ENCODE measurements around the gene TGFBR3. TPM values are rescaled to one million over a fixed set of nuclear protein-coding genes. Genes with fewer than 3 reads are reported as not detected.
A peak's percentile ranks its signal among the peaks of the same experiment; 100 is the strongest.

The TGFBR3 gene
- total and polyA plus RNA-seq, 9 of the 15 experiments (the other 6 are each of a cell fraction or from before 2014, with no cell fraction given), result 3.6 to 32.4 (median 15.6) TPM

GRCh38 chr1:91809317-91809716 is 76.6 kb downstream of the TGFBR3 start:
- no peak overlapping the region for H2AFZ ChIP-seq (ENCODE audit: low read depth, low read length)
- intact Hi-C loops (cut with micrococcal nuclease), result no loop called here
- TF ChIP-seq NR3C1 (CRISPR knock-in tag; IDR thresholded peaks at IDR 0.05), result no peak
- no peak for TF ChIP-seq ZNF384 (IDR thresholded peaks at IDR 0.05; ENCODE audit: low read depth, low read length)
- TF ChIP-seq RBFOX2 (IDR thresholded peaks at IDR 0.05; ENCODE audit: low read depth, low read length), result no peak
- no peak for TF ChIP-seq ARNT (IDR thresholded peaks at IDR 0.05)
- TF ChIP-seq FOSL1 (tag; conservative IDR thresholded peaks at IDR 0.05), result peak; percentile 52; the same call in 1 of the 2 replicates
- TF ChIP-seq CHD4 (IDR thresholded peaks at IDR 0.05; ENCODE audit: insufficient read depth, insufficient replicate concordance, low read depth, low read length, poor library complexity, severe bottlenecking), result no peak
- TF ChIP-seq, protein P1, sequence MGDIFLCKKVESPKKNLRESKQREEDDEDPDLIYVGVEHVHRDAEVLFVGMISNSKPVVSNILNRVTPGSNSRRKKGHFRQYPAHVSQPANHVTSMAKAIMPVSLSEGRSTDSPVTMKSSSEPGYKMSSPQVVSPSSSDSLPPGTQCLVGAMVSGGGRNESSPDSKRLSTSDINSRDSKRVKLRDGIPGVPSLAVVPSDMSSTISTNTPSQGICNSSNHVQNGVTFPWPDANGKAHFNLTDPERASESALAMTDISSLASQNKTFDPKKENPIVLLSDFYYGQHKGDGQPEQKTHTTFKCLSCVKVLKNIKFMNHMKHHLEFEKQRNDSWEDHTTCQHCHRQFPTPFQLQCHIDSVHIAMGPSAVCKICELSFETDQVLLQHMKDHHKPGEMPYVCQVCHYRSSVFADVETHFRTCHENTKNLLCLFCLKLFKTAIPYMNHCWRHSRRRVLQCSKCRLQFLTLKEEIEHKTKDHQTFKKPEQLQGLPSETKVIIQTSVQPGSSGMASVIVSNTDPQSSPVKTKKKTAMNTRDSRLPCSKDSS (IDR thresholded peaks at IDR 0.05; ENCODE audit: low read depth, partially characterized antibody), result no peak
- TF ChIP-seq DNMT1 (IDR thresholded peaks at IDR 0.05), result no peak
- 0 out of 4 replicates have a peak, but pooled peaks of 1 of the 2 experiments have one; percentile 26 for TF ChIP-seq HDAC1 (IDR thresholded peaks at IDR 0.05)
- TF ChIP-seq POLR2AphosphoS5 (IDR thresholded peaks at IDR 0.05; ENCODE audit: control insufficient read depth, insufficient read depth, low read depth, low read length), result no peak
- TF ChIP-seq, protein P2, sequence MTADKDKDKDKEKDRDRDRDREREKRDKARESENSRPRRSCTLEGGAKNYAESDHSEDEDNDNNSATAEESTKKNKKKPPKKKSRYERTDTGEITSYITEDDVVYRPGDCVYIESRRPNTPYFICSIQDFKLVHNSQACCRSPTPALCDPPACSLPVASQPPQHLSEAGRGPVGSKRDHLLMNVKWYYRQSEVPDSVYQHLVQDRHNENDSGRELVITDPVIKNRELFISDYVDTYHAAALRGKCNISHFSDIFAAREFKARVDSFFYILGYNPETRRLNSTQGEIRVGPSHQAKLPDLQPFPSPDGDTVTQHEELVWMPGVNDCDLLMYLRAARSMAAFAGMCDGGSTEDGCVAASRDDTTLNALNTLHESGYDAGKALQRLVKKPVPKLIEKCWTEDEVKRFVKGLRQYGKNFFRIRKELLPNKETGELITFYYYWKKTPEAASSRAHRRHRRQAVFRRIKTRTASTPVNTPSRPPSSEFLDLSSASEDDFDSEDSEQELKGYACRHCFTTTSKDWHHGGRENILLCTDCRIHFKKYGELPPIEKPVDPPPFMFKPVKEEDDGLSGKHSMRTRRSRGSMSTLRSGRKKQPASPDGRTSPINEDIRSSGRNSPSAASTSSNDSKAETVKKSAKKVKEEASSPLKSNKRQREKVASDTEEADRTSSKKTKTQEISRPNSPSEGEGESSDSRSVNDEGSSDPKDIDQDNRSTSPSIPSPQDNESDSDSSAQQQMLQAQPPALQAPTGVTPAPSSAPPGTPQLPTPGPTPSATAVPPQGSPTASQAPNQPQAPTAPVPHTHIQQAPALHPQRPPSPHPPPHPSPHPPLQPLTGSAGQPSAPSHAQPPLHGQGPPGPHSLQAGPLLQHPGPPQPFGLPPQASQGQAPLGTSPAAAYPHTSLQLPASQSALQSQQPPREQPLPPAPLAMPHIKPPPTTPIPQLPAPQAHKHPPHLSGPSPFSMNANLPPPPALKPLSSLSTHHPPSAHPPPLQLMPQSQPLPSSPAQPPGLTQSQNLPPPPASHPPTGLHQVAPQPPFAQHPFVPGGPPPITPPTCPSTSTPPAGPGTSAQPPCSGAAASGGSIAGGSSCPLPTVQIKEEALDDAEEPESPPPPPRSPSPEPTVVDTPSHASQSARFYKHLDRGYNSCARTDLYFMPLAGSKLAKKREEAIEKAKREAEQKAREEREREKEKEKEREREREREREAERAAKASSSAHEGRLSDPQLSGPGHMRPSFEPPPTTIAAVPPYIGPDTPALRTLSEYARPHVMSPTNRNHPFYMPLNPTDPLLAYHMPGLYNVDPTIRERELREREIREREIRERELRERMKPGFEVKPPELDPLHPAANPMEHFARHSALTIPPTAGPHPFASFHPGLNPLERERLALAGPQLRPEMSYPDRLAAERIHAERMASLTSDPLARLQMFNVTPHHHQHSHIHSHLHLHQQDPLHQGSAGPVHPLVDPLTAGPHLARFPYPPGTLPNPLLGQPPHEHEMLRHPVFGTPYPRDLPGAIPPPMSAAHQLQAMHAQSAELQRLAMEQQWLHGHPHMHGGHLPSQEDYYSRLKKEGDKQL (CRISPR knock-in tag; IDR thresholded peaks at IDR 0.05; ENCODE audit: borderline replicate concordance), result no peak
- TF ChIP-seq SMARCA4 (IDR thresholded peaks at IDR 0.05), result no peak

More at GRCh38 chr1:91809317-91809716, 76.6 kb downstream of the TGFBR3 start:
- ChIA-PET CTCF (ENCODE audit: low intra/inter-chr PET ratio) (interaction anchor here (0.6 kb wide), 1 partner anchor 663 kb away, joined by 5 read pairs; no protein-coding TSS in a partner anchor), POLR2A (interaction anchor here (2.0 kb wide), 1 partner anchor 13 kb away, joined by 5 read pairs; no protein-coding TSS in a partner anchor)
- DNase-seq (ENCODE audit: extremely low read depth in 1 of 4, low spot score in 3 of 4) (no peak), ATAC-seq (no peak), FAIRE-seq (no peak)
- Histone ChIP-seq H3K9me3 (replicated peaks; ENCODE audit: control insufficient read depth, insufficient read depth, low read depth, low read length) (no peaks in the 10 kb centered on the region), H3K27me3 (ENCODE audit: control insufficient read depth in 2 of 2, insufficient read depth in 2 of 2, low read length in 2 of 2) (no peaks in the 10 kb centered on the region), H3K27ac (ENCODE audit: extremely low read depth, low read depth, low read length) (no peak overlapping the region), H3K9ac (ENCODE audit: insufficient read depth in 1 of 2, low read depth in 2 of 2, low read length in 2 of 2) (no peak overlapping the region), H3K79me2 (ENCODE audit: control insufficient read depth, insufficient read depth, low read length) (no peaks in the 10 kb centered on the region; the same call in 2 of the 3 replicates), H4K20me1 (replicated peaks; ENCODE audit: control insufficient read depth, insufficient read depth, low read length) (peaks cover 13% of the 10 kb centered on the region), H3K9me1 (ENCODE audit: control insufficient read depth, insufficient read depth, low read length) (no peaks in the 10 kb centered on the region), H3K36me3 (ENCODE audit: control insufficient read depth, insufficient read depth, low read length) (no peaks in the 10 kb centered on the region), H3K4me3 (no peak overlapping the region), H3K4me2 (ENCODE audit: insufficient read depth, low read length) (no peak overlapping the region), H3K4me1 (replicated peaks in 1 of 2; ENCODE audit: control insufficient read depth in 2 of 2, insufficient read depth in 2 of 2, low read length in 2 of 2) (peaks cover 10 to 11% of the 10 kb centered on the region in 2 experiments)
- no TSS peak for BruUV-seq (replicated peaks)
- in situ Hi-C loops (cut with MboI), result no loop called here
- 29% methylated on average over 3 of the region's 3 CpGs for WGBS (ENCODE audit: insufficient coverage, low coverage, missing lambda C conversion rate)
